Heart left ventricle (tissue), 13 donors: ENCODE results near the gene ZNF497.

Experiments used
- CTCF ChIP-seq, 12 donors: fragments of 200-600 bp; sonication (generic) in 4 of 12; IDR thresholded peaks; one replicate each; pipeline versions ENCODE4 v1.5.0 to v1.8.0; 2018 to 2022; ENCODE audit warnings: antibody characterized with exemption in 12 of 12, mild to moderate bottlenecking in 5 of 12
- POLR2A ChIP-seq, 2 donors: fragments of 450-650 bp; IDR thresholded peaks; one replicate each; pipeline ENCODE4 v1.6.1; 2017; ENCODE audit warnings: antibody characterized with exemption in 2 of 2, mild to moderate bottlenecking in 2 of 2, moderate library complexity in 2 of 2
- donor health status: ischemic (EF 13 %, LVEDD 7.1; RV severe dilation, severe dysfunction).
- donor health status: DM: no; HTN: yes; CAD: no.
- donor health status: DM: no; HTN: no; CAD: no.
- donor health status: ischemic (EF 25% LVEDD 6.9; RV normal size, moderate dysfunction).
- donor health status: ischemic (EF 25% LVEDD 5.7; RV mildly dilated, moderate dysfunction).
- donor health status: ischemic (EF 35%, LVEDD 5.7; RV mildly dilated, moderate dysfunction).
- donor health status: nonischemic (EF 11% LVEDD 7.7; RV severe dilation, severe dysfunction).
- donor health status: DM: yes; HTN: yes; CAD: no.
- donor health status: PGD.
- donor health status: ischemic (EF 29% LVEDD 5.4; RV normal size, mild dysfunction).
- donor health status: nonischemic (EF 23%, LVEDD 6.1; RV moderate dilation, normal function).

DNA sequence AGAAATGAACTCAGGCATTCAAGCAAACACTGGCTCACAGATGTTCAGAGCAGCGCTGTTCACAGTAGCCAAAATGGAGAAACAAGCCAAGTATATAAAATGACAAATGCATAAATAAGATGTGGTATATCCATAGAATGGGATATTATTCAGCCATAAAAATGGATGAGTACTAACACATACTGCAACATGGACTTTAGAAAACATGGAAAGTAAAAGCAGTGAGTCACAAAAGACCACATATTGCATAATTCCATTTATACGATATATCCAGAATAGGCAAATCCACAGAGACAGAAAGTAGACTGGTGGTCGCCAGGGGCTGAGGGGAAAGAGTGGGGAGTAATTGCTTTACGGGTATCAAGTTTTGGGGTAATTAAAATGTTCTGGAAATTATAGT is 11.6 kb upstream of the ZNF497 start:
- no peak for TF ChIP-seq CTCF (IDR thresholded peaks at IDR 0.05)
- TF ChIP-seq POLR2A (IDR thresholded peaks at IDR 0.05) = no peak
